ENCODE results near the gene PSG4. TPM values are rescaled to one million over a fixed set of nuclear protein-coding genes. Genes with fewer than 3 reads are reported as not detected.
"Not testable (repeated sequence)": the region's sequence is repeated elsewhere in the genome, so short reads cannot be mapped to it uniquely, and the experiment has no call there.

Gene PSG4
- not detected for polyA plus RNA-seq (ENCODE audit: insufficient read length in 4 of 4)

DNA sequence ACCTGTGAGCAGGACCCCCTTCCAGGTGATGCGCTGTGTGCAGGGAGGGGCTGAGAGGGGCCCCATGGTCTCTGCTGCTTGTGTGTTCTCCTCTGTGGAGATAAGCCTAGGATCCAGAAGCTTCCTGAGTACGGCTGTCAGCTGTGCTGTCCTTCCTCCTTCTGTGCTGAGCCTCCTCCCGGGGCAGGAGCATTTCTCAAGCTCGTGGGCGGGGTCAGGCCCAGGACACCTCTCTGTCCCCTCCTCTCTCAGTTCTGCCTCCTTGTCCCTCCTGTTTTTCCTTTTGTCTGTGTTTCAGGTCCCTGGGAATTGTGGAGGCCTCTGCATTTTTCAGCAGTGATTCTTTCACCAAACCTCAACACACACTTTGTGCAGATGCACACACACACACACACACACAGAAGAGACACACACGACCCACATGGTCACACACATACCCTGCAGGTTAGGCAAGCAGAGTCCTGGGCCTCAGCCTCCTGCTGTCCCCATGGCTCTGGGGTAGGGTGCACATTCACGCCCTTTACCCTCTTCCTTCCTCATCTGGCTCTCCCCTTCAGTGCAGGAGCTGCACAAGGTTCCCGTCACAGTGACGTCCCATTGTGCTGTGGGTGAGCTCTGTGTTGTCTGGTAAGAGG is at the start of gene PSG4:
TSS of gene PSG4 (minus strand) at position 168 of the 635 bp plus-strand sequence. CDS start at position 66, 102 bp downstream.
- DNase-seq (ENCODE audit: low read depth in 4 of 4, low spot score in 2 of 4), result not testable (repeated sequence)

DNA sequence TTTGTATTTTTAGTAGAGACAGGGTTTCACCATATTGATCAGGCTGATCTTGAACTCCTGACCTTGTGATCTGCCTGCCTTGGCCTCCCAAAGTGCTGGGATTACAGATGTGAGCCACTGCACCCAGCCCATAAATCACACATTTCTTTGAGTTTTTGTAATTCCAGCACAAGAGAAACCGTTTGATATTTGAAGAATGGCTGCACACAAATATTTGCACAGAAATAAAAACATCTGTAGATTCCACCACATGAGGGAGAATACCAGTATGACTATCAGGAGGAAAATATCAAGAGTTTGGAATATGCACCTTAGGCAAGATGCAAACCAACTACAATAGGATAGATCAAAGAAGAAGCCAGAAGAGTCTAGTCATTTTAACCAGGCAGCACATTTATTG is 46.0 kb upstream of the PSG4 start:
- DNase-seq (ENCODE audit: low read depth in 4 of 4, low spot score in 2 of 4), result not testable (repeated sequence)

DNA sequence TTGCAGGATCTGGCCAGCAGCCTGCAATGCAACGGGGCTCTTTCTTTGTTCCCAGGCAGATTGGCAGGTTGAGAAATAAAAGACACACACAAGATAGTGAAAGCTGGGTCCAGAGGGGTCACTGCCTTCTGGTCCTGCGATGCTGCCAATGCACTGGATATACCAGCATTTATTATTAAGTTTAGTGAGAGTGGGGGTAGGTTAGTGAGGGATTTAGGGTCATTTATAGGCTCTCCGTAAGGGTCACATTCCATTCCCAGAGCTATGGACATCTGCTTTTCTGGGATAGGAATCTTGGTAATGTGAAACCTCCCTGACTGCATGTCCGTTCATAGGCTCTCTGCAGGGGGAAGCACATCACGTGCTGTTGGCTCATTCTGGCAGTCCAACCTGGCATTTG is 44.9 kb upstream of the PSG4 start:
- not testable (repeated sequence) for DNase-seq (ENCODE audit: low read depth in 4 of 4, low spot score in 2 of 4)

DNA sequence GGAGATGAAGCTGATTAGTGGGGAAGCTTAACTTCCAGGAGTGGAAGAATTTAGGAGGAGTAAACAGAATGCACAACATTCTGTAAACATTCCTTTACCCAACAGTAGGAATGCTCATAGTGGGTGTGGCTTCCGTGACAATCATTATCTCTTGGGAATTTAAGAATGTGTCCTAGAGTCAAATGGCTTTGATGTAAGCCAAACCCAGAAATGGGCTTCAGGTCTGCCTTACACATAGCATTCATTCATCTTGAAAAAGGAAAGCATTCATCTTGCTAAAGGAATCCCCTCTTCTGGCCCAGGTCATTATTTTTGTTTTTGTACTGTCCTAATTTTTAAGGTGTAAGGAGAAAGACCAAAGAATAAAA is 43.2 kb upstream of the PSG4 start:
- not testable (repeated sequence) for DNase-seq (ENCODE audit: low read depth in 4 of 4, low spot score in 2 of 4)

DNA sequence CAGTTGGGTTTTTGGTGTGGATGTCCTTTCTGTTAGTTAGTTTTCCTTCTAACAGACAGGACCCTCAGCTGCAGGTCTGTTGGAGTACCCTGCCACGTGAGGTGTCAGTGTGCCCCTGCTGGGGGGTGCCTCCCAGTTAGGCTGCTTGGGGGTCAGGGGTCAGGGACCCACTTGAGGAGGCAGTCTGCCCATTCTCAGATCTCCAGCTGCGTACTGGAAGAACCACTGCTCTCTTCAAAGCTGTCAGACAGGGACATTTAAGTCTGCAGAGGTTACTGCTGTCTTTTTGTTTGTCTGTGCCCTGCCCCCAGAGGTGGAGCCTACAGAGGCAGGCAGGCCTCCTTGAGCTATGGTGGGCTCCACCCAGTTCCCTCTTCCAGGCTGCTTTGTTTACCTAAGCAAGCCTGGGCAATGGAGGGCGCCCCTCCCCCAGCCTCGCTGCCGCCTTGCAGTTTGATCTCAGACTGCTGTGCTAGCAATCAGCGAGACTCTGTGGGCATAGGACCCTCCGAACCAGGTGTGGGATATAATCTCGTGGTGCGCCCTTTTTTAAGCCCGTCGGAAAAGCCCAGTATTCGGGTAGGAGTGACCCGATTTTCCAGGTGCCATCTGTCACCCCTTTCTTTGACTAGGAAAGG is 41.9 kb upstream of the PSG4 start:
- DNase-seq (ENCODE audit: low read depth in 4 of 4, low spot score in 2 of 4), result not testable (repeated sequence)

DNA sequence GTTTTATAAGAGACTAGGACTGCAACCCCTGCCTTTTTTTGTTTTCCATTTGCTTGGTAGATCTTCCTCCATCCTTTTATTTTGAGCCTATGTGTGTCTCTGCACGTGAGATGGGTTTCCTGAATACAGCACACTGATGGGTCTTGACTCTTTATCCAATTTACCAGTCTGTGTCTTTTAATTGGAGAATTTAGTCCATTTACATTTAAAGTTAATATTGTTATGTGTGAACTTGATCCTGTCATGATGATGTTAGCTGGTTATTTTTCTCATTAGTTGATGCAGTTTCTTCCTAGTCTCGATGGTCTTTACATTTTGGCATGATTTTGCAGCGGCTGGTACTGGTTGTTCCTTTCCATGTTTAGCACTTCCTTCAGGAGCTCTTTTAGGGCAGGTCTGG is 40.4 kb upstream of the PSG4 start:
- not testable (repeated sequence) for DNase-seq (ENCODE audit: low read depth in 4 of 4, low spot score in 2 of 4)

DNA sequence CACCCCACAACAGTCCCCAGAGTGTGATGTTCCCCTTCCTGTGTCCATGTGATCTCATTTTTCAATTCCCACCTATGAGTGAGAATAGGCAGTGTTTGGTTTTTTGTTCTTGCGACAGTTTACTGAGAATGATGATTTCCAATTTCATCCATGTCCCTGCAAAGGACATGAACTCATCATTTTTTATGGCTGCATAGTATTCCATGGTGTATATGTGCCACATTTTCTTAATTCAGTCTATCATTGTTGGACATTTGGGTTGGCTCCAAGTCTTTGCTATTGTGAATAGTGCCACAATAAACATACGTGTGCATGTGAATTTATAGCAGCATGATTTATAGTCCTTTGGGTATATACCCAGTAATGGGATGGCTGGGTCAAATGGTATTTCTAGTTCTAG is 36.8 kb upstream of the PSG4 start:
- not testable (repeated sequence) for DNase-seq (ENCODE audit: low read depth in 4 of 4, low spot score in 2 of 4)

DNA sequence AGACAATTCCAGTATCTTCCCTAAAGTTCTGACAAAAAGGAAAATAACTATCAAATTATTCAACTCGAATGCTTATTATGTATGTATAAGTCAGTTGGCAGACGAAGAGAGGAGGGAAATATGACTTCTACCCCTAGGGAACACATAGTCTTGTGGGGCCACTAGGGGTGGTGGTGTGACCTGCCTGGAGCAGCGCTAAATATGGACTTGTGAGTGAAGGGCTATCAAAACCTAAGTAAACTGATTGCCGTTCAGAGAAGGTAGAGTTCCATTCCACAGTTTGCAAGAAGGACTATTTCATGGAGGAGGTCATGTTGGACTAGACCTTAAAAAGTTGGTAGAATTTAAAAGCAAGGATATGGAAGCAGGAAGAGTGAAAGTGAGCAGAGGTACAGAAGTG is 32.8 kb upstream of the PSG4 start:
- DNase-seq (ENCODE audit: low read depth in 4 of 4, low spot score in 2 of 4), result not testable (repeated sequence)

DNA sequence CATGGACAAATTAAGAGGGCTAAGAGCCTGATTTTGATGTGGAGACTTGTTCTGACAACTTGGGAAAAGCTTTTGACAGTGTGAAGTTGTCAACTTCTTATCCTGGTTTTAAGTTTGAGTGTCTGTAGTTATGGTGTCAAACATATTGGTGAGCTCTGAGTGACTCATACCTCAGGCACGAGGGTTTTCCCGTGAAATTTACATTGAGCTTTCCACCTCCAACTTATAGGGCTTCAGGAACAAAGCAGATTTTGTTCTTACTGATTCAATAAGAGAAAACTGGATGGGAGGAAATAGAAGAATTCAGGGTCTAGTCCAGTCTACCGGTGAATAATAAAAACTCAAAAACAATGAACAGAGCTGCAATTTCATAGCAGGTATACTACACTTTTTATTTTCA is 30.2 kb upstream of the PSG4 start:
- DNase-seq (ENCODE audit: low read depth in 4 of 4, low spot score in 2 of 4), result not testable (repeated sequence)

DNA sequence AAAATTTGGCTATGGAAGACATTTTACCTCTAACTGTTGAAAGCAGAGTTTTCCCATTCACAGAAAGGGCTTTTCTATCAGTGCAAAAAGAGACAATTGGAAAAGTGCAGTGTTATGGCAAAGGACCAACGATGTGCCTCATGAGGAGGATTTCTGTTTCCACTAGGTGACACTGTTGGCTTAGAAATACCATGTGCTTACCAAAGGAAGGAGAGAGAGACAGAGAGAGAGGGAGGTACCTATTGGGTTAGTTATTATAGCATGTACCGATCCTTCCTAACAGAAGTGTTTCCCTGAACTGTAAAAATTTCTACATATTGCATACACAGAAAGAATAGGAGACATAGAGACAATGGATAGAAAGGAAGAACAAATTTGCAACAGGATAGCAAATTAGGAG is 23.9 kb upstream of the PSG4 start:
- no peak for DNase-seq (ENCODE audit: low read depth in 4 of 4, low spot score in 2 of 4)

DNA sequence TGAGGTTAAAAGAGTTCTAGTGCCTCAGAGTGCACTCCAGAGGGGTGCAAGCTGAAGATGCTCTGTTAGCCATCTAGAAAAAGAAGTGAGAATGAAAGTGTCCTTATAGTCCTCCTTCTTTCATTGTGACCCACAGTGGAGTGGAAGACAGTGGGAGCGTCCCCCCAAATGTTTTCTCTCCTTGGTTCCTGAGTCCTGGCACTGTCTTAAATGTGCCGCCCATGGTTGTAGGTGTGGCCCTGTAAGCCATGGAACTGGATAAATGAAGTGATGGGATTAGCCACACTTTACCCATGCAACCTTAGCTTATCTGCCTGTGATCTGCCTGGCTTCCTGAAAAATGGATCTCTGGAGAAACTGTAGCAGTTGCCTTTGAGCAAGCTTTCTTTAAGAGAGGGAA is 23.3 kb upstream of the PSG4 start:
- DNase-seq (ENCODE audit: low read depth in 4 of 4, low spot score in 2 of 4), result not testable (repeated sequence)

DNA sequence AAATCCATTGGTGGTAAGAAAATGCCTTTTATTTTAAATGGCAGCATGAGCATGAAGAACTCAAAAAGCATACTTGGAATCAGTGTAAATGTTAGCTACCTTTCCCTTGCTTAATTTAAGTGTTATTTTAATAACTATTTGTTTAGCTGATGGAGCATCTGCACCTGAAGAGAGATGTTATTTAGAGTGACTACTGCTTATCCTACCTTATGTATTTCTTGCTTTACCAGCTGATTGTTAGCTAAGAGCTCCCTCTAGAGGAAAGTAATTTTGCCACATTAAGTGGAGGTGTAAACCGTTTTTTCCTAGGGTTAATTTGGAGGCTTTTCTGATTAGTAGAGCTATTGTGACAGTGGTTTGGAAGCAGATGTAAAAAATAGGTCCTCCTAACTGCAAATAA is 21.5 kb upstream of the PSG4 start:
- DNase-seq (ENCODE audit: low read depth in 4 of 4, low spot score in 2 of 4), result not testable (repeated sequence)

DNA sequence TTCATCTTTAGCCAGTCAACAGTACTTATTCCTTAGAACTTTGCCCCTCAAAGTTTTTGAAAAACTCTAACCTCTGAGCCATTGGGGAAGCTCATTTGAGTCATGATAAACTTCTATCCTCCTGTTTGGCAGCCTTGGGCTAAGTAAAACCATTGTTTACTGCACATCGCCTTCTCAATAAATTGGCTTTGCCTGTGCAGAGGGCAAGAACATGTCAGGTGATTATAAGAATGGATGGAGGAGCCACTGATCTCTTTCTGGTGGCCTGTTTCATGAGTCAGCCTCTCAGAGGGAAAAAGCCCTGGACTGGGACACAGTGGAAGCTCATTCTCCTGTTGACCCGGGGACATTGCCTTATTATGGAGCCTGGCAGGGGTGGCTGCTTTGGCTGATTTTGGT is 19.4 kb upstream of the PSG4 start:
- DNase-seq (ENCODE audit: low read depth in 4 of 4, low spot score in 2 of 4), result no peak

DNA sequence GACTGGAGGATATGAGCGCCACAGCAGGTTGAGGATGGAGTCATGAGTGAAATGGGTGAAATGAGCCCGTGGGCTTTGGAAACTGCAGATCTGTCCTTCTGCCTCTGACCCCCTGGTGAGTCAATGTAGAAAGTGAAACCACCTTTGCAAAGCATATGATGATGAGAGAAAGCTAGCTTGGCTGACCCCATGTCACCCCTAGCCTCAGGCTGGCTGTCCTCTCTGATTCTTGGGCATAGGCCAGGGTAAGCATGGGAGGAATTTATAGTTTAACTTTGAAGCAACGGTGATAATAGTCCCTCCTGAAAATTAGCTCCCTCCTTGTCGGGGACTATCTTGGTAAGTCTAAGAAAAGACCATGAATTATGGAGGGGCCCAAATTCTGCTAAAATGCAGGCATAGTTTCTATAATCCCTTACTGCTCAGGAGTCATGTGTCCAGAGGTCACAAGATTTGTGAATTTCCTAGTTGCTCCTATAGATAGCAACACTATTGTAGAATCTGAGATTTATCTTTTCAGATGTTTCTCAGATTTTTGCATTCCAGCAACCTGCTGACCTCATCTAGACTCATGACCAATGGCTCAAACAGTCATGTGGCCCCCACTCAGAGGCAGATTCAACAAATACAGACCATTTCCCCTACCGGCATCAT is 18.9 kb upstream of the PSG4 start:
- not testable (repeated sequence) for DNase-seq (ENCODE audit: low read depth in 4 of 4, low spot score in 2 of 4)

DNA sequence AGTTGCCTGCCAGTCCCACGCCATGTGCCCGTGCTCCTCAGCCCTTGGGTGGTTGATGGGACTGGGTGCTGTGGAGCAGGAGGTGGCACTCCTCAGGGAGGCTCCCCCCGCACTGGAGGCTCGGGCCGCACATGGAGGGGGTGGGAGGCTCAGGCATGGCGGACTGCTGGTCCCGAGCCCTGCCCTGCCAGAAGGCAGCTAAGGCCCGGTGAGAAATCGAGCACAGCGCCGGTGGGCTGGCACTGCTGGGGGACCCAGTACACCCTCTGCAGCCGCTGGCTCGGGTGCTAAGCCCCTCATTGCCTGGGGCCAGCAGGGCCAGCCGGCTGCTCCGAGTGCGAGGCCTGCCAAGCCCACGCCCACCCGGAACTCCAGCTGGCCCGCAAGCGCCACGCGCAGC is 16.5 kb upstream of the PSG4 start:
- not testable (repeated sequence) for DNase-seq (ENCODE audit: low read depth in 4 of 4, low spot score in 2 of 4)

DNA sequence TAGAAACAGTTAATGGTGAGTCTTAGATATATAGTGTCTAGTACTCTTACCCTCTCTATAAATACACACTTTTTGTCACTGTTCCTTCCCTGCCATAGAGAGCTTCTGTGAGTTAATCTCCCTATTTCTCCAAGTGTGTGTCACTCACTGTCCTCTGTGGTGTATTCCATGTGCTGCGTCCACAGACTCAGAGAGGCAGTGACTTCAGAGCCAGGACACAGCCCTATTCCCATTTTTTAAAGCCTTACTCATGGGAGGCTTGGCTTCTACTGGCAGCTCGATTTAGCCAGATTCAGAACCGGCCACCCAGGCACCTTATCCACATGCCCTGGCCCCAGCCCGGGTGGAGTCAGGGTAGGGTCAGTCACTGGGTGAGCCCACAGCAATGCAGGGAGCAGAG is 13.7 kb upstream of the PSG4 start:
- DNase-seq (ENCODE audit: low read depth in 4 of 4, low spot score in 2 of 4), result not testable (repeated sequence)

DNA sequence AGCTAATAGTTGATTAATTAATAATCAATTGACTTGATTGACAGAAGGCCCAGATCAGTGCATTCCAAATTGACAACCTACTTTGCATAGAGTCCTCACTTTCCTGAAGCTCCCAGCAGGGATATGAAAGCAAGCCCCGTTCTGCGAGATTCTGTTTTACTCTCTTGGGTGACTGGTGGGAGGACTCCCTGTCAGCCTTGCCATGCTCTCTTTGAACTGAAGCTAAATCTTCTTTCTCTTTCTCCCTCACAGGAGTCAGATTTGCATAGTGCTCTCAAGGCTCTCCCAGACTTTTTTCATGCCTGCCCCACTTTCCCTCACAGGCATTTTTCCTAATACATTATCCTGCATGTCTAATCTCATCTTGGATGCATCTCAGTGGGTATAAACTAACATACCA is 10.4 kb upstream of the PSG4 start:
- DNase-seq (ENCODE audit: low read depth in 4 of 4, low spot score in 2 of 4), result not testable (repeated sequence)

DNA sequence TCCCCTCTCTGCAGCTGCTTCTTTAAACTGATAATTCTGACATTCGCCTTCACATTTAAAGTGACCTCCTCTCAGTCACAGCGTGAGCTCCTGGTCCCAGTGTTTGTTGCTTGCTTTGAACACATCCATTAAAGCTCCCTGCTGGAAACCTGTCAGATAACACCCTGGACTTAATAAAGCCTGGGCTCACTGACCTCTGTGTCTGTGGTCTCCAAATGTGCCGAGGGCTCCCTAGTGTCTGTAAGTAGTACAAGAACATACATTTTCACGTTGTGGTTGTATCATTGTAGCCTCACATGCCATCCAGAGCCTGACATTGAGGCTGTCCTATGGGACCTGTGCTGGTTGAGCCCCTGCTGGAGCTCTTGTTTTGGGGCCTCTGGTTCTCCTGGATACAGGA is 2.6 kb upstream of the PSG4 start:
- no peak for DNase-seq (ENCODE audit: low read depth in 4 of 4, low spot score in 2 of 4)

DNA sequence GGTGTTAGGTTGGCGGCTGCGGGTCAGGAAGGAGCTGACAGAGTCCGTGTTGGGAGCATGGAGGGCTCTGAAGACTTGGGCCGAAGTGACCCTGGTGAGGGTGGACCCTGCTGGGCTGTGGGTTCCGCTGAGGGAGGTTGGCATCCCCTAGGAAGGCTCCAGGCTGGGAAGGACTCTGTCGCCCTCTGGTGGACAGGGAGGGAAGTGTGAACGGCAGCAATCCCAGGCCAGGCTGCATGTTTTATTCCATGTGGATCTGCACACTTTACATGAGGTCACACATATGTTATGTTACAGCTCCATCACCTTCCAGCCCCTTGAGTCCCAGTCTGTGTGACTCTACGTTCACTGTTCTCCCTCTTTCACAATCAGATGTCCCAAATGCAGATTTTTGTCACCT is 1.7 kb upstream of the PSG4 start:
- DNase-seq (ENCODE audit: low read depth in 4 of 4, low spot score in 2 of 4), result not testable (repeated sequence)

DNA sequence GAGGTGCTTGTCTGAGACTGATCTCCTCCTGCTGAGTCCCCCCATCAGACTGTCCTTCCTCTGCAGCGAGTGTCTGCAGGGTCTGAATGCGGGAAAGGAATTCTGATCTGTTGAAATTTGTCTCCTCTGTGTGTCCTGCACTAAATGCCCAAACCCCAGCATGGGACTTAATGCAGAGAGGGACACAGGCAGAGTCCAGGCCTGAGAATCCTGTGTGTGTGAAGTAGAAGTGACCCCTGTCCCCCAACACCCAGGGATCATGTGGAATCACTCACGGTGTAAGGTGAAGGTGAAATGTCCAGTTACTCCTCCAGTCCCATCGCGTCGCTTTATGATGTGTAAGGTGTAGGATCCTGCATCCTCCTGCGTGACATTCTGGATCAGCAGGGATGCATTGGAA is 1.8 kb downstream of the PSG4 start:
- DNase-seq (ENCODE audit: low read depth in 4 of 4, low spot score in 2 of 4), result not testable (repeated sequence)

DNA sequence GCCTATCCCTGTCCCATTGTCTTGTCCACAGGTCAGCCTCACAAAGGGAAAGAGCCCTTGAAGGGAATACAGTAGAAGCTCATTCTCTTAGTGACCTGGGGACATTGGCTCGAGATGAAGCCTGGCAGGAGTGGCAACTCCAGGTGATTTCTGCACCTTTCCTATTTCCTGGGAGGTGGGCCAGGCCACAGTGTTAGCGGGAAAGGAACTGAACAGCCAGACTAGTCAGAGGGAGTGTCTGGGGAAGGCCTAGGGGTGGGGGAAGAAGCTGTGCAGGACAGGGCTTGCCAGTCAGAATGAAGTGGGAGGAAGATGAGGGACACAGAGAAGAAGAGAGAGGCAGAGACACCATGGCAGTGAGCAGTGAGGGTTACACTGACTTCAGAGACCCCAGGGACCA is 3.5 kb downstream of the PSG4 start:
- DNase-seq (ENCODE audit: low read depth in 4 of 4, low spot score in 2 of 4), result not testable (repeated sequence)

DNA sequence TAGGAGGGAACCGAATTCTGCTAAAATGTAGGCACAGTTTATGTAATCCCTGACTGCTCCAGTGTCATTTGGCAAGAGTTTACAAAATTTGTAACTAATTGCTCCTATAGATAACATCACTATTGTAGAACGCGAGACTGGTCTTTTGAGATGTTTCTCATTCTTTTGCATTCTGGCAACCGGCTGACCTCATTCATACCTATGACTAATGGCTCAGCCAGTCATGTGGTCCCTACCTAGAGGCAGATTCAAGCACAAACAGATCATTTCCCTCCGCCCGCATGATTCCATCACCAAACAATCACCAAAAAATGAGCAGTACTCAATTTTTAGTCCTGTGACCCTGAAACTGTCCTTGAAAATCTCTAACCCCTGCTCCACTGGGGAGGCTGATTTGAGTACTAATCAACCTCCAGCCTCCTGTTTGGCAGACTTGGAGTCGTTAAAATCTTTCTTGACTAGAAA is 4.1 kb downstream of the PSG4 start:
- not testable (repeated sequence) for DNase-seq (ENCODE audit: low read depth in 4 of 4, low spot score in 2 of 4)

Measured in left renal cortex interstitium (tissue), 4 donors.